GM18870 (cell line): ENCODE data around the gene ALDH3A2.
"Not testable (repeated sequence)": the region's sequence is repeated elsewhere in the genome, so short reads cannot be mapped to it uniquely, and the experiment has no call there.

Source experiments
- ATAC-seq: cut with Tn5 transposase; IDR thresholded peaks from one replicate; pipeline ENCODE4 v1.9.1; 2021; ENCODE audit warnings: moderate library complexity; ENCODE audit not compliant: unreplicated experiment

The ALDH3A2 gene

DNA sequence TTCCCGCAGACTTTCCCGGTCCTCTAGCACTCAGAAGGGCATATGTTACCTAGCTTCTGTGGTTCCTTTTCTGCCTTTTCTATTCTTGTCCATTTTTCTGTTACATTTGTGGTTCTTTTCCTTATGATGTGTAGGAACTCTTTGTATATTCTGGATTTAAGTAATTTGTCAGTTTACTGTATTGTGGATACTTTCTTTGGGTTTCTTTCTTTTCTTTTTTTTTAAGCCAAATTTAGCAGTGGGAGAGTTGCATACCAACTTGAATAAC, 657 bp downstream of the ALDH3A2 start:
- ATAC-seq, result no peak

DNA sequence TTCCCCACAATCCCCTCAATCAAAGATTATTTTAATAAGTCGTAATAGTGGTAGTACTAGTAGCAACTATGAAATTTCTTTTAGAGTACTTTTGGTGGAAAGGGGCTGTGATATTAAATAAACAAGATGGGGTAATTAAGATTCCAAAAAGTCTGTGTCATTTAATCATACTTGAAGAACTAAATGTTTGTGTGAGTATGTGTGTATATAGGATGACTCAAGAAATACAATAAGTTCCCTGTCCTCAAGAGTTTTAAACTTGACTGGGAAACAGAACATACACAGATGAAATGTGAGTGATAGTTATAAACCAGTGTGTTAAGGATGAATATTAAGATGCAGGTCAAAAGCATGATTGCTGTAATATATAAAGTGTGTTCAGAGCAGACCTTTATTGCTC, 2.3 kb downstream of the ALDH3A2 start:
- ATAC-seq, result no peak

DNA sequence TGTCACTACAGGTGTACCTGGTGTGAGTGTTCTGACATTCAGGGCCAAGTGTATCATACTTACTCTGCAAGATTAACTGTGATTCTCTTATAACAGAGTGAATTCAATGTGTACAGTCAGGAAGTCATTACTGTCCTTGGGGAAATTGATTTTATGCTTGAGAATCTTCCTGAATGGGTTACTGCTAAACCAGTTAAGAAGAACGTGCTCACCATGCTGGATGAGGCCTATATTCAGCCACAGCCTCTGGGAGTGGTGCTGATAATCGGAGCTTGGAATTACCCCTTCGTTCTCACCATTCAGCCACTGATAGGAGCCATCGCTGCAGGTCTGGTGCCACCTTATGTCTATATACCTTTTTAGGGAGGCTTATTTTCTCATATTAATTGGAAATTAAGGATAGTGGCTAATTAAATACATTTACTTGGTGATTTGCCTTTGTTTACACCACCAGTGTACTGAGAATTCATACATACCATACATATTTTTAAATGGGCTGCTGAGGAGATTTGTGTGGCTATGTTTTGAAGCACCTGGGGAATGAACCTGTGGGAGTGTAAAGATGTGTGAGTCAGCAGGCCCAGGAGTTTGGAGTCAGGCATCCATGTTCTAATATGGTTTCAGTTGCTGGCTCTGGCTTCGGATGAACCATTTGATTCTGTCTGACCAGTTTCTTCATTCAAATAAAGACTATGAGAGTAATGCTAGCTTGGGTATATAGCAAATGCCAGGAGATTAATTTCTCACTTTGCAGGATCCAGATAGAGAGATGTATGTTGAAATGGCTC, 3.1 kb downstream of the ALDH3A2 start:
- ATAC-seq, result no peak

DNA sequence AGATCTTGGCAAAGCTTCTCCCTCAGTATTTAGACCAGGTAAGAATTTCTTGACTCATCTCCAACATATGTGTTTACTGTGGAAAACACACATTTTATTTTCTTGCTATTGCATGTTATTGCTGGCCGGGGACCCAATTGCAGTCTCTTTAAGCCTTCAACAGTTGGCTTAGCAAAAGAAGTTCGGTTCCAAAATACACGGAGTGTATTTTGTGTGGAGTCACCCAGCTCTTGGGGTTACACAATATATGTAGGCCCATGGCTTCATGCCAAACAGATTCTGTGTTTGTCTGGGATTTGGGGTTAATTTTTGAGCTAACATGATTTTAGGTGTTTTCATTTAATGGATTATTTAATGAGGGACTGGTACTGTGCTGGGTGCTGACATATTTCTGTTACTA, 4.0 kb downstream of the ALDH3A2 start:
- ATAC-seq, result no peak

DNA sequence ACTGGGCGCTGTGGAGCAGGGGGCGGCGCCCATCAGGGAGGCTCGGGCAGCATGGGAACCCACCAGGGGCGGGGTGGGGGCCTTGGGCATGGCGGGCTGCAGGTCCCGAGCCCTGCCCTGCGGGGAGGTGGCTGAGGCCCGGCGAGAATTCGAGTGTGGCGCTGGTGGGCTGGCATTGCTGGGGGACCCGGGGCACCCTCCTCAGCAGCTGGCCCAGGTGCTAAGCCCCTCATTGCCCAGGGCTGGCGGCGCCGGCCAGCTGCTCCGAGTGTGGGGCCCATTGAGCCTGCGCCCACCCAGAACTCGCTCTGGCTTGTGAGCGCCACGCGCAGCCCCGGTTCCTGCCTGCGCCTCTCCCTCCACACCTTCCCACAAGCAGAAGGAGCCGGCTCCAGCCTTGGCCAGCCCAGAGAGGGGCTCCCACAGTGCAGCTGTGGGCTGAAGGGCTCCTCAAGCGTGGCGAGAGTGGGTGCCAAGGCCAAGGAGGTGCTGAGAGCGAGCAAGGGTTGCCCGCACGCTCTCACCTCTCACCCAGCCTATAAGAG, 5.9 kb downstream of the ALDH3A2 start:
- ATAC-seq, result no peak

DNA sequence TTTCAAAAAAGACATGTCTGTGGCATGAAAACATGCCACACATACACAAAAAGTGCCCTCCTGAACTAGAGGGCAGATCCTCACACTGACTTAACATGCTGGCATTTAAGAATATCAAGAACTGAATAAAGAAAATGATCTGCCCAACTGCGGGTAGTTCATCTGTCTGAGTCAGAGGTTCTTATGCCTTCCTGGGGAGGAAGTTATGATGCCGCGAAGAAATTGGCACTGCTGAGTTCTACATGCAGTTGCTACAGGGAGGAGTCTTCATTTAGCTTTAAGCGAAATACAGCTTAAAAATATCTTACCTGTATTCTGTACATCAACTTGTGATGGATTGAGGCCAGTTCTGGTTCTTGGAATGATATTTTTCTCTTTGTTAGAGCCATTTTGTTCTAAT, 6.3 kb downstream of the ALDH3A2 start:
- ATAC-seq, result no peak

DNA sequence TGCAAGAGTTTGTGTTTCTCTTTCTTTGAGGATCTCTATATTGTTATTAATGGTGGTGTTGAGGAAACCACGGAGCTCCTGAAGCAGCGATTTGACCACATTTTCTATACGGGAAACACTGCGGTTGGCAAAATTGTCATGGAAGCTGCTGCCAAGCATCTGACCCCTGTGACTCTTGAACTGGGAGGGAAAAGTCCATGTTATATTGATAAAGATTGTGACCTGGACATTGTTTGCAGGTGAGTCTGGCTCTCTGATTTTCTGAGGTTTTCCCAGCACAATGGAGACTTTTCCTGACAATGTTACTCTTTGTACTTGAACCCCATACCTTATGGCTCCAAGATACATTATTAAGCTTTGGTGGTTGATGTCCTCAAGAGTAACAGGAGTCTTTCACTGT, 7.8 kb downstream of the ALDH3A2 start:
- ATAC-seq, result no peak

DNA sequence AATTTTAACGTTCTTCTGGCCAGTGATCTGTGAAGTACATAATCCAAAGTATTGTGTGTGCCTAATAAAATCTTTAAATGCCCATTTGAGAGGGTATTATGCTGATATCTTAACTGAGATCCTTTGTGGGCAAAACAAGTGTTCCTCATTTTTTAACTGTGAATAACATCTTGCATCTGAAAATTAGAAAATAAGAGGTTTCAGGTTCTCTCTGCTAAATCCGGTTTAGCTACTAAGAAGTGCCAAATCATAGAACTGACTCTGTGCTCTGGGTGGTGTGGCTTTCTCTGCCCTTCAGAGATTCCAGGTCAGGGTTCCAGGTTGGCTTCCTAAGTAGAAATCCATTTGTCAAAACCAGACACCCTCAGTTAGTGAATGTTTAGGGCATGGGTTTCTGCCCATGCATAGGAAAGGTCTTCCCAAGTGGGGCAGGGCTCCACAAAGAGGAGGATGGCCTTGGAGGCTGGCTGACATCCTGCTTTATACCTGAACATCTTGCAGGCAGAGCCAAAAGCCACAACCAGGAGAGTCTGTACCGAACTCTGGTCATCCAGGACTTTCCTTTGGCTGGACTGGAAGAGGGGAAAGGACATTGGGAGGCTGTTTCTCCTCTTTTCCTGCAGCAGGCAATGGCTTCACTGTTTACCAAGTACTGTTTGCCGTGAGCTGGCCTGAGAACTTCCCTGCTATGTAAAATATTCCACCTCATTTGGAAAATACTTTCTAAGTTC, 8.5 kb downstream of the ALDH3A2 start:
- no peak for ATAC-seq

DNA sequence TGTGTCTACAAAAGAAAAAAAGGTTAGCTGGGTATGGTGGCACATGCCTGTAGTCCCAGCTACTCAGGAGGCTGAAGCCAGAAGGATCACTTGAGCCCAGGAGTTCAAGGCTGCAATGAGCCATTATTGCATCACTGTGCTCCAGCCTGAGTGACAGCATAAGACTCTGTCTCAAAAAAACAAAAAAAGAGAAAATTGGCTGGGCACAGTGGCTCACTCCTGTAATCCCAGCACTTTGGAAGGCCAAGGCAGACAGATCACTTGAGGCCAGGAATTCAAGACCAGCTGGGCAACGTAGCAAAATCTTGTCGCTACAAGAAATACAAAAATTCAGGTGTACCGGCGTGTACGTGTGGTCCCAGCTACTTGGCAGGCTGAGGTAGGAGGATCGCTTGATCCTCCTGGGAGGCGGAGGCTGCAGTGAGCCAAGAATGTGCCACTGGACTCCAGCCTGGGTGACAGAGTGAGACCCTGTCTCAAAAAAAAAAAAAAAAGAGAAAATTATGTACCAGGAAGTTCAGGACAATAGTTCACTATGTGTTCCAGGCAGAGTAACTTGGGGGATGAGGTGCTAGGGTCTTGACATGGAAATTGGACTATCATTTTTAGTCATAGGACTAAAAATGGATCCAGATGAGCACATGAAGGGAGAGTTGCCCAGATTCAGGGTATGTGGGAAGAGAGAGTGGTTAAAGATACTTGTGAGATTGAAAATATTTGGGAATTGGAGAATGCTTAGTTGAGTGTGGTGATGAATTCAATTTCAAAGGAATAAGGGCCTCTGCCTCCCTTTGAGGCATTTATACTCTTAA, 11.0 kb downstream of the ALDH3A2 start:
- ATAC-seq, result no peak

DNA sequence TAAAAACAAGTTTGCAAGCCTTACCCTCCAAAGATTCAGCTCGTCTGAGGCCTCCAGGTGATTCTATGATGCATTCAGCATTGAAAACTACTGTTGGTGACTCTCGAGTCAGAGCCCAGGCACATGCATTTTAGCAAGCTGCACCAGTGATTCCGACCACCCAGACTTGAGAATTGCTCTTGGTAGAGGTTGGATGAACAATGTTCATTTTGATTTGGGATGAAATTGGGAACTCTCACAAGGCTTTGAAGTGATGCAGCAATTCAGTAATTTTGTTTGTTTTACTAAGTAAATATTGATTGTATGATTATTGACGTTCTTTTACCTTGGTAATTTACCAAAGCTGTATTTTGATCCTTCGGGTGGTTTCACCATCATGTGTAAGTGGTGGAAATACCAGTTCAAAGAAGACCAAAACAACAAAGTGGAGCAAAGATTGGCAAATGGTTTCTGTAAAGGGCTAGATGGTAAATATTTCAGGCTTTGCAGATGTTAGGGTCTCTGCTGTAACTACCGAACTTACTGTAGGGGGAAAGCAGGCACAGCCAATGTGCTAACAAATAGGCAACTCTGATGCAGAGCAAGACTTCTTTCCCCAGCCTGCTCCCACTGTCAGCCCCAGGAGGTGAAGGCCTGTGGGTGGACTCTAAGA, 11.8 kb downstream of the ALDH3A2 start:
- no peak for ATAC-seq

DNA sequence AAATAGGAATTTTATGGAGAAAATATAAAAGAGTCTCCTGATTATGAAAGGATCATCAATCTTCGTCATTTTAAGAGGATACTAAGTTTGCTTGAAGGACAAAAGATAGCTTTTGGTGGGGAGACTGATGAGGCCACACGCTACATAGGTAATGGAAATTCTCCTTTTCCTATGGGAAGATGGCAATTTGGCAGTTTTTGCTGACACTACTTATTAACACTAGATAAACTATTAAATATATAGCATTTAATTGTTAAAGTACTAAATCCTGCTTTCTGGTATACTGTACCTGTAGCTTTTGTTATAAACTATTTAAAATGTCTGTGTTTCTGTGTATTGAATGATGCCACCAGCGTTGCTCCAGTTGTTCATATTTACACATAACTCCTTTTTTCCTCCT, 12.6 kb downstream of the ALDH3A2 start:
- ATAC-seq, result no peak

DNA sequence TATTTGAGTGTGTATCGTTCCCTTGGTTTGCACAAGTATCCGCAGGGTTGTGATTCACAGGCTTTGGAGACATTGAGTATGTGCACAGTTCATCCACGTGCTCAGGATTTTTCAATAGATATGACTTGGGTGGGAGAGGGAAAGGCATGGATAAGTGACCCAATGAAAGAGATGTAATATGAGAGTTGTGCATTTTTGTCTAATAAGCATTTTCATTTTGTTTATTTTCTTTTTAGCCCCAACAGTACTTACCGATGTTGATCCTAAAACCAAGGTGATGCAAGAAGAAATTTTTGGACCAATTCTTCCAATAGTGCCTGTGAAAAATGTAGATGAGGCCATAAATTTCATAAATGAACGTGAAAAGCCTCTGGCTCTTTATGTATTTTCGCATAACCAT, 14.5 kb downstream of the ALDH3A2 start:
- no peak for ATAC-seq

DNA sequence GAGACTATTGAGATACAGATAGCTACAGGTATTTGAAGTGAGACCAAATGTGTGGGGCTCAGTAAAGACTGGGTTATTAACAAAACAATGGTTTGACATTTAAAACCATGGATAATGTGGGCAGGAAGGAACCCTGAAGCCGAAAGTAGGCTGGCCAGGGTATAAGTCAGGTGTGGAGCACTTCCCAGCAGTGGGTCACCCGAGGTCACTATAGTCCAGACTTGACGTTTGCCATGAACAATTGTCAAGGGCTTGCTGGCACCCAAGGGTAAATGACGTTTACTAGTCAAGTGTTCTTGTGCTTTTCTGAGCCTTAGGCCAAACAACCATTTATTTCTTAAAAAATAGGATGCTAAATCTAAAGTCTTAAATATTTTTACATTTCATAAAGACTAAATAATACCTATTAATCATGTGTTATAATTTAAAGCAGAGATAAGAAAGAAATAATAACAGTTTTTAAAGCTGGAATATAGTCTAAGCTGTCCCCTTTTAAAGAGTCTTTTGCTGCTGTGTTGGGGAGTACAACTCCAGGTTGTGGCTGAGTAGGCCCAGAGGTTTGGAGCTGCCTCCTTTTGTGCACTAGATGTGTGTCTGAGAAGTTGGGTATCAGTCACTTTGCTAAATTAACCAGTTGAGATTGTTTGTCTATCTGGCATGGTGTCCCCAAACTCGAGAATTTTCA, 15.7 kb downstream of the ALDH3A2 start:
- ATAC-seq, result no peak

DNA sequence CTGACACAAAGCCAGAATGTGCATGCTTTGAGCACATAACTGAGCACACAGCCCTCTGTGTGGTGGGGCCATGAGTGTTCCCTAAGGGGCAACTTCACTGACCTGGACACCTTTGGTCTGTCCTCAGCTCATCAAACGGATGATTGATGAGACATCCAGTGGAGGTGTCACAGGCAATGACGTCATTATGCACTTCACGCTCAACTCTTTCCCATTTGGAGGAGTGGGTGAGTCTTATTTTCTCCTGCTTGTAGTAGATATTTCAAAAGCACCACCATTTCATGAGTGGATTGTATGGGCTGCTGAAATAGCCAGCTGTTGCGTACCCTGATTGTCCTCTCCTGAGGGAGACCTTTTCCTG, 16.2 kb downstream of the ALDH3A2 start:
- no peak for ATAC-seq

DNA sequence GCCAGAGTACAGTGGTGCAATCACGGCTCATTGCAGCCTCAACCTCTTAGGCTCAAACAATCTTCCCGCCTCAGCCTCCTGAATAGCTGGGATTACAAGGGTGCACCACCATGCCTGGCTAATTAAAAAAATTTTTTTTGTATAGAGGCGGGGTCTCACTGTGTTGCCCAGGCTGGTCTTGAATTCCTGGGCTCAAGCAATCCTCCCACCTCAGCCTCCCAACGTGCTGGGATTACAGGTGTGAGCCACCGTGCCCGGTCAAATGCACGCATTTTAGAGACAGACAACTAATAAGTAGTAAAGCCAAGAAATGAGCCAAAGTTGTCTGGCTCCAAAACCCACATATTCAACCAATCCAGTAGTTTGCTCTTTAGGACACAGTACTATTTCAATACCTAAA, 21.1 kb downstream of the ALDH3A2 start:
- ATAC-seq, result not testable (repeated sequence)

DNA sequence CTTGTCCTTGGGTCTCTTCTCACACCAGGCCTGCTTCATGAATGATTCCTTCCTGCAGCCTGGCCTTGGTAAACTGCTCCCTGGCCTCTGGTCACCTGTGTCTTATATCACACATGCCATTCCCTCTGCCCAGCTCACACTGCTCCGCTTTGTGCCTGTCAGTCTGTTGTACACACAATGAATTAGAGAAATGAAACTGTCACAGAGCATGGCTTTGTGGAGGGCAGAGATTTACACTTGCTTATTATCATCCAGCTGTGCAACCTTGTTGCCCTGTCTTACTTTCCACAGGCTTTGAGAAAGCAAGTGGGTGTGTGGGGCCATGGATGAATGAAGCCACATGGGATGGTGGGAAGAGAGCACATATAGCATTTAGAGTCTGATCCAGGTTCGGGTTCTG, 22.4 kb downstream of the ALDH3A2 start:
- ATAC-seq, result no peak

DNA sequence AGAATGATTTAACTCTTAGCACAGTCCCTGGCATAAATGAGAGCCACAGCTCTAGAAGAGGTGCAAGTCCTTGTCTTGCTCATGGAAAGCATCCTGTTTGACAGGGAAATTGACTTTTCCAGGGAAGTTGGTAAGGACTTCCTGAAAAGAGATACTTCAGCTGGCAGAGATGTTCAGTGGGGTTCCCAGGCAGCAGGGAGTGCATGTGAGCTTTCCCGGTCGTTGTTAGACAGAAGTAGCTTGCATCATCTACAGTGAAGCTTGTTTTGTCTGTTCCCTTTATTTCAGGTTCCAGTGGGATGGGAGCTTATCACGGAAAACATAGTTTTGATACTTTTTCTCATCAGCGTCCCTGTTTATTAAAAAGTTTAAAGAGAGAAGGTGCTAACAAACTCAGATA, 22.9 kb downstream of the ALDH3A2 start:
- ATAC-seq, result no peak

DNA sequence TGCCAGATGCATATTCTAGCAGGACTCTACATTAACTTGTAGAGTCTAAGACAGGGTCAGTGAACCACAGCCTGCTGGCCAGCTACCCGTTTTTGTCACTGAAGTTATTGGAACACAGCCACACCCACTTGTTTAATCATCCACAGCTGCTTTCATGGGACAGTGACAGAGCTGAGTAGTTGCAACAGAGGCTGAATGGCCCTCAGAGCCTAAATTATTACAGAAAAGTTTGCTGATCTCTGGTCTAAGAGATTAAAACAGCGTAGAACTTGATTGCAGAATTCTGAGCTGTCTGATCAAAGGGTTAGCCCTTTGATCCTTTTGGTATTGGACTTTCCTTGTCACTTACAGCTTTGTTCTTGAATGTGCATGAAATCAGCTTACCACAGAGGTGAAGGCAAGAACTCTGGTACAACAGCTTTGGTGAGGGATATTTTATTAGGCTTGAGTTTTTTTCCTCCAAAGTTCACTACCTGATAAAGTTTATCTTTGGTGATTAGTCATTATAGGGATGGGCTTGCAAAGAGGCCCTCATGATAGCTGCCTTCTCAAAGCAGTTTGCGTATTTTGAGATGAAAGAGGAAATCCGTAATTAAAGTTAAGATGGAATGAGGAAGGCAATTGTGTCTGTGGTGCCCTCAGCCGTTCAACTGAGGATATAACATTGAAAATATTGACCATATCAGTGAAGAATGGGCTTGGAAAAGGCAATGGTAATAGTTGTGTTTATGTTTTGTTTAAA, 23.6 kb downstream of the ALDH3A2 start:
- no peak for ATAC-seq

DNA sequence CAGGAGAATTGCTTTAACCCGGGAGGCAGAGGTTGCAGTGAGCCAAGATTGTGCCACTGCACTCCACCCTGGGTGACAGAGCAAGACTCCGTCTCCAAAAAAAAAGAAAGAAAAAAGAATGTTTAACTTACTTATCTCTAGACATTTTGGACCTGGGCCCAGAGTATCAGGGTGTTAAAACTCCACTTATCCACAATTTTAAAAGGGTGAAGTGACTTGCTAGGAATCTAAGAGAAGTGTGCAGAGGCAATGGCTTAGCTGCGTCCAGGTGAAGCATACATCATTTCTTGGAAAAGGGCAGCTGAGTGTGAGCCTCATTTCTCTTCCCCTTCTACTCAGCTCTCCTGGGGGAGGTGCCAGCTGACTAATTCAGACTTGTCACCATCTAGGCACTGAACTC, 25.1 kb downstream of the ALDH3A2 start:
- no peak for ATAC-seq

DNA sequence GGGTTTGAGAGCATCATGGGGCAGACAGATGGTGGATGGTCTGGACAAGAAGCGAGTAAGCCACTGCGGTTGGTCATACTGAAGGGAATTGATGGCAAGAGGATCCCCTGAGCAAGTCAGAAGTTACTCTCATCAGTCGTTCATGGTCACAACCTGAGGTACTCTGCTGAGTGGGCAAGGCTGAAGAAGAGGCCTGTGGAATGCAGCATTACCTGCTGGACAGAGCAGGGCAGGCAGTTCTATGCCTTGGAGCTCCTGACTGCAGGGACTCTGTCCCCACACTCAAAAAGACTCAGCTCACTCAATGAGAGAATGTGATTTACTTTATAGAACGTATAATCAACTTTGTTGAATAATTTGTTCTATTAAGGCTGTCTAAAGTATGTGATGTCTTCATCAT, 28.3 kb downstream of the ALDH3A2 start:
- no peak for ATAC-seq
